Measurements from ENCODE around the gene CACNA1H.

DNA sequence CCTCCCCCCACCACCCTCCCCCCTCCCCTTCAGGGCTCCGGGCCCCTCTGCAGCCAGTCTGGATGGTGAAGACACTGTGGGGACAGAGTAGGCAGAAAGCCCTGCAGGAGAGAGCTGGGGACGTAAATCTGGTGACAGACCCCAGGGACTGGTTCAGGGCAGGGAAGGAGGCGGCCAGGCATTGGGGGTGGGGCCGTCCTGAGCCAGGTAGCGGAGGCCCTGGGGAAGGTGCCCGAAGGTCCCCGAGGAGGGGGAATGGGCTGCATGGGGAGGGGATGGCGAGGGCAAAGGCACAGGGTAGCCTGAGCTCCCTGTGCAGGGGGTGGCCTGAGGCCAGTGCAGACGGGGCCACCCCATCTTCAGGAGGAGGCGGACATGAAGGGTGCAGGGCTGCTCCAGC lies 26.3 kb upstream of the CACNA1H start:
- TF ChIP-seq, protein P1, sequence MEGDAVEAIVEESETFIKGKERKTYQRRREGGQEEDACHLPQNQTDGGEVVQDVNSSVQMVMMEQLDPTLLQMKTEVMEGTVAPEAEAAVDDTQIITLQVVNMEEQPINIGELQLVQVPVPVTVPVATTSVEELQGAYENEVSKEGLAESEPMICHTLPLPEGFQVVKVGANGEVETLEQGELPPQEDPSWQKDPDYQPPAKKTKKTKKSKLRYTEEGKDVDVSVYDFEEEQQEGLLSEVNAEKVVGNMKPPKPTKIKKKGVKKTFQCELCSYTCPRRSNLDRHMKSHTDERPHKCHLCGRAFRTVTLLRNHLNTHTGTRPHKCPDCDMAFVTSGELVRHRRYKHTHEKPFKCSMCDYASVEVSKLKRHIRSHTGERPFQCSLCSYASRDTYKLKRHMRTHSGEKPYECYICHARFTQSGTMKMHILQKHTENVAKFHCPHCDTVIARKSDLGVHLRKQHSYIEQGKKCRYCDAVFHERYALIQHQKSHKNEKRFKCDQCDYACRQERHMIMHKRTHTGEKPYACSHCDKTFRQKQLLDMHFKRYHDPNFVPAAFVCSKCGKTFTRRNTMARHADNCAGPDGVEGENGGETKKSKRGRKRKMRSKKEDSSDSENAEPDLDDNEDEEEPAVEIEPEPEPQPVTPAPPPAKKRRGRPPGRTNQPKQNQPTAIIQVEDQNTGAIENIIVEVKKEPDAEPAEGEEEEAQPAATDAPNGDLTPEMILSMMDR (IDR thresholded peaks at IDR 0.05) = no peak
- TF ChIP-seq POLR2AphosphoS5 (IDR thresholded peaks at IDR 0.05; ENCODE audit: low read depth, low read length) = no peak
